Measurements from ENCODE around the gene COL28A1. TPM values are rescaled to one million over a fixed set of nuclear protein-coding genes. Genes with fewer than 3 reads are reported as not detected.

COL28A1 gene
- total and polyA plus RNA-seq, 2 experiments from 2014 or later = 0.31 to 0.70 TPM

DNA sequence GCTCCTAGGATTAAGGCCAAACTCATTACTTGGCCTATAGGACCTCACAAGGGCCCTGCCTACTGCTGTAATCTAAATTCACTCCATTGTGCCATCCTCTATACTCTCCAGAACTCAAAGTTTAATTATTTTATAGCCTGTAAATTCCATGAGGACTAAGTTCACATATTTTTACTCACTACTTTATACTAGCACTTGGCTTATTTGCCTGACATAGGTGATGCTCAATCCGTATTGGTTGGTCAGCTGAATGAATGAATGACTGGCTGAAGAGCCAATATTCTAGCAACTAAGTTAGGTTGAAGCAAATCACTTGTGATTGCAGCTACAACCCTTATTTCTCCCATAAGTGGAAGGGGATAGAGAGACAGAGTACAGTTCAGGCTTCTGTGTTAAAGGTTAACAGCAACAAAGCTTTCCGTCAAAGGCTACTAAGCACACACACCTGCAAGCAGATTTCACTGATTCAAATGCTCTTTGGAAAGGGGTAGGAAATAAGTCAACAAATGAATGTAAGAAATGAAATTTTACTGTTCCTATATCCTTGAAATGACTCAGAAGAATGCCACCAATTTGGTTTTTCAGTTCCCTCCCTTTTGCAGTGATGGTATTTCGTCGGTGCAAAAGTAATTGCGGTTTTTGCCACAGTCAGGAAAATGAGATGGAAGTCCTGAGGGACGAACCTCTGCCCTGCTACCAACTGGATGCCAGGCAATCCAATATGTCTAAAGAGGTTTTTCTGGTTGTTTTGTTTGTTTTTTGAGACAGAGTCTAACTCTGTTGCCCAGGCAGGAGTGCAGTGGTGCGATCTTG is 120.7 kb downstream of the COL28A1 start:
- H3K27ac ChIP-seq (ENCODE audit: low read depth) = no peak overlapping the region
- ATAC-seq = no peak
- no peaks in the 10 kb centered on the region for H3K36me3 Mint-ChIP-seq (ENCODE audit: low read depth)
- H3K4me3 ChIP-seq = no peak overlapping the region
- no peaks in the 10 kb centered on the region for H3K4me1 ChIP-seq (ENCODE audit: insufficient read depth)
- peaks cover 2% of the 10 kb centered on the region for H3K27me3 Mint-ChIP-seq (ENCODE audit: insufficient read depth, low read depth, poor library complexity)
- H3K9me2 ChIP-seq (ENCODE audit: insufficient read depth) = peaks cover 3% of the 10 kb centered on the region; the same call in 1 of the 2 replicates
- H3F3A ChIP-seq (replicated peaks; ENCODE audit: low read depth) = no peaks in the 10 kb centered on the region
- H3K4me1 Mint-ChIP-seq = no peaks in the 10 kb centered on the region
- DNase-seq (ENCODE audit: low spot score) = no peak
- no peak overlapping the region for H2AFZ ChIP-seq
- H3K27me3 ChIP-seq (ENCODE audit: insufficient read depth) = no peaks in the 10 kb centered on the region
- H3K79me2 ChIP-seq (replicated peaks; ENCODE audit: insufficient read depth) = no peaks in the 10 kb centered on the region
- H3K9me3 Mint-ChIP-seq = no peaks in the 10 kb centered on the region
- no peak for TF ChIP-seq ZNF331 (CRISPR knock-in tag; IDR thresholded peaks at IDR 0.05; ENCODE audit: low read depth)
- TF ChIP-seq ZNF114 (CRISPR knock-in tag; IDR thresholded peaks at IDR 0.05) = no peak
- TF ChIP-seq EZH2phosphoT487 (IDR thresholded peaks at IDR 0.05; ENCODE audit: unreplicated experiment) = no peak
- TF ChIP-seq, protein P1, sequence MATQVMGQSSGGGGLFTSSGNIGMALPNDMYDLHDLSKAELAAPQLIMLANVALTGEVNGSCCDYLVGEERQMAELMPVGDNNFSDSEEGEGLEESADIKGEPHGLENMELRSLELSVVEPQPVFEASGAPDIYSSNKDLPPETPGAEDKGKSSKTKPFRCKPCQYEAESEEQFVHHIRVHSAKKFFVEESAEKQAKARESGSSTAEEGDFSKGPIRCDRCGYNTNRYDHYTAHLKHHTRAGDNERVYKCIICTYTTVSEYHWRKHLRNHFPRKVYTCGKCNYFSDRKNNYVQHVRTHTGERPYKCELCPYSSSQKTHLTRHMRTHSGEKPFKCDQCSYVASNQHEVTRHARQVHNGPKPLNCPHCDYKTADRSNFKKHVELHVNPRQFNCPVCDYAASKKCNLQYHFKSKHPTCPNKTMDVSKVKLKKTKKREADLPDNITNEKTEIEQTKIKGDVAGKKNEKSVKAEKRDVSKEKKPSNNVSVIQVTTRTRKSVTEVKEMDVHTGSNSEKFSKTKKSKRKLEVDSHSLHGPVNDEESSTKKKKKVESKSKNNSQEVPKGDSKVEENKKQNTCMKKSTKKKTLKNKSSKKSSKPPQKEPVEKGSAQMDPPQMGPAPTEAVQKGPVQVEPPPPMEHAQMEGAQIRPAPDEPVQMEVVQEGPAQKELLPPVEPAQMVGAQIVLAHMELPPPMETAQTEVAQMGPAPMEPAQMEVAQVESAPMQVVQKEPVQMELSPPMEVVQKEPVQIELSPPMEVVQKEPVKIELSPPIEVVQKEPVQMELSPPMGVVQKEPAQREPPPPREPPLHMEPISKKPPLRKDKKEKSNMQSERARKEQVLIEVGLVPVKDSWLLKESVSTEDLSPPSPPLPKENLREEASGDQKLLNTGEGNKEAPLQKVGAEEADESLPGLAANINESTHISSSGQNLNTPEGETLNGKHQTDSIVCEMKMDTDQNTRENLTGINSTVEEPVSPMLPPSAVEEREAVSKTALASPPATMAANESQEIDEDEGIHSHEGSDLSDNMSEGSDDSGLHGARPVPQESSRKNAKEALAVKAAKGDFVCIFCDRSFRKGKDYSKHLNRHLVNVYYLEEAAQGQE (IDR thresholded peaks at IDR 0.05; ENCODE audit: unreplicated experiment) = no peak
- TF ChIP-seq, protein P2, sequence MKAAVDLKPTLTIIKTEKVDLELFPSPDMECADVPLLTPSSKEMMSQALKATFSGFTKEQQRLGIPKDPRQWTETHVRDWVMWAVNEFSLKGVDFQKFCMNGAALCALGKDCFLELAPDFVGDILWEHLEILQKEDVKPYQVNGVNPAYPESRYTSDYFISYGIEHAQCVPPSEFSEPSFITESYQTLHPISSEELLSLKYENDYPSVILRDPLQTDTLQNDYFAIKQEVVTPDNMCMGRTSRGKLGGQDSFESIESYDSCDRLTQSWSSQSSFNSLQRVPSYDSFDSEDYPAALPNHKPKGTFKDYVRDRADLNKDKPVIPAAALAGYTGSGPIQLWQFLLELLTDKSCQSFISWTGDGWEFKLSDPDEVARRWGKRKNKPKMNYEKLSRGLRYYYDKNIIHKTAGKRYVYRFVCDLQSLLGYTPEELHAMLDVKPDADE (IDR thresholded peaks at IDR 0.05) = no peak
- no peak for TF ChIP-seq NANOG (IDR thresholded peaks at IDR 0.05; ENCODE audit: borderline replicate concordance)
- TF ChIP-seq EZH2 (IDR thresholded peaks at IDR 0.05; ENCODE audit: low read depth, unreplicated experiment) = no peak
- TF ChIP-seq, protein P3, sequence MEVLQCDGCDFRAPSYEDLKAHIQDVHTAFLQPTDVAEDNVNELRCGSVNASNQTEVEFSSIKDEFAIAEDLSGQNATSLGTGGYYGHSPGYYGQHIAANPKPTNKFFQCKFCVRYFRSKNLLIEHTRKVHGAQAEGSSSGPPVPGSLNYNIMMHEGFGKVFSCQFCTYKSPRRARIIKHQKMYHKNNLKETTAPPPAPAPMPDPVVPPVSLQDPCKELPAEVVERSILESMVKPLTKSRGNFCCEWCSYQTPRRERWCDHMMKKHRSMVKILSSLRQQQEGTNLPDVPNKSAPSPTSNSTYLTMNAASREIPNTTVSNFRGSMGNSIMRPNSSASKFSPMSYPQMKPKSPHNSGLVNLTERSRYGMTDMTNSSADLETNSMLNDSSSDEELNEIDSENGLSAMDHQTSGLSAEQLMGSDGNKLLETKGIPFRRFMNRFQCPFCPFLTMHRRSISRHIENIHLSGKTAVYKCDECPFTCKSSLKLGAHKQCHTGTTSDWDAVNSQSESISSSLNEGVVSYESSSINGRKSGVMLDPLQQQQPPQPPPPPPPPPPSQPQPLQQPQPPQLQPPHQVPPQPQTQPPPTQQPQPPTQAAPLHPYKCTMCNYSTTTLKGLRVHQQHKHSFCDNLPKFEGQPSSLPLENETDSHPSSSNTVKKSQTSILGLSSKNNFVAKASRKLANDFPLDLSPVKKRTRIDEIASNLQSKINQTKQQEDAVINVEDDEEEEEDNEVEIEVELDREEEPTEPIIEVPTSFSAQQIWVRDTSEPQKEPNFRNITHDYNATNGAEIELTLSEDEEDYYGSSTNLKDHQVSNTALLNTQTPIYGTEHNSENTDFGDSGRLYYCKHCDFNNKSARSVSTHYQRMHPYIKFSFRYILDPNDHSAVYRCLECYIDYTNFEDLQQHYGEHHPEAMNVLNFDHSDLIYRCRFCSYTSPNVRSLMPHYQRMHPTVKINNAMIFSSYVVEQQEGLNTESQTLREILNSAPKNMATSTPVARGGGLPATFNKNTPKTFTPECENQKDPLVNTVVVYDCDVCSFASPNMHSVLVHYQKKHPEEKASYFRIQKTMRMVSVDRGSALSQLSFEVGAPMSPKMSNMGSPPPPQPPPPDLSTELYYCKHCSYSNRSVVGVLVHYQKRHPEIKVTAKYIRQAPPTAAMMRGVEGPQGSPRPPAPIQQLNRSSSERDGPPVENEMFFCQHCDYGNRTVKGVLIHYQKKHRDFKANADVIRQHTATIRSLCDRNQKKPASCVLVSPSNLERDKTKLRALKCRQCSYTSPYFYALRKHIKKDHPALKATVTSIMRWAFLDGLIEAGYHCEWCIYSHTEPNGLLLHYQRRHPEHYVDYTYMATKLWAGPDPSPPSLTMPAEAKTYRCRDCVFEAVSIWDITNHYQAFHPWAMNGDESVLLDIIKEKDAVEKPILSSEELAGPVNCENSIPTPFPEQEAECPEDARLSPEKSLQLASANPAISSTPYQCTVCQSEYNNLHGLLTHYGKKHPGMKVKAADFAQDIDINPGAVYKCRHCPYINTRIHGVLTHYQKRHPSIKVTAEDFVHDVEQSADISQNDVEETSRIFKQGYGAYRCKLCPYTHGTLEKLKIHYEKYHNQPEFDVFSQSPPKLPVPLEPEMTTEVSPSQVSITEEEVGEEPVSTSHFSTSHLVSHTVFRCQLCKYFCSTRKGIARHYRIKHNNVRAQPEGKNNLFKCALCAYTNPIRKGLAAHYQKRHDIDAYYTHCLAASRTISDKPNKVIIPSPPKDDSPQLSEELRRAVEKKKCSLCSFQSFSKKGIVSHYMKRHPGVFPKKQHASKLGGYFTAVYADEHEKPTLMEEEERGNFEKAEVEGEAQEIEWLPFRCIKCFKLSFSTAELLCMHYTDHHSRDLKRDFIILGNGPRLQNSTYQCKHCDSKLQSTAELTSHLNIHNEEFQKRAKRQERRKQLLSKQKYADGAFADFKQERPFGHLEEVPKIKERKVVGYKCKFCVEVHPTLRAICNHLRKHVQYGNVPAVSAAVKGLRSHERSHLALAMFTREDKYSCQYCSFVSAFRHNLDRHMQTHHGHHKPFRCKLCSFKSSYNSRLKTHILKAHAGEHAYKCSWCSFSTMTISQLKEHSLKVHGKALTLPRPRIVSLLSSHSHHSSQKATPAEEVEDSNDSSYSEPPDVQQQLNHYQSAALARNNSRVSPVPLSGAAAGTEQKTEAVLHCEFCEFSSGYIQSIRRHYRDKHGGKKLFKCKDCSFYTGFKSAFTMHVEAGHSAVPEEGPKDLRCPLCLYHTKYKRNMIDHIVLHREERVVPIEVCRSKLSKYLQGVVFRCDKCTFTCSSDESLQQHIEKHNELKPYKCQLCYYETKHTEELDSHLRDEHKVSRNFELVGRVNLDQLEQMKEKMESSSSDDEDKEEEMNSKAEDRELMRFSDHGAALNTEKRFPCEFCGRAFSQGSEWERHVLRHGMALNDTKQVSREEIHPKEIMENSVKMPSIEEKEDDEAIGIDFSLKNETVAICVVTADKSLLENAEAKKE (CRISPR knock-in tag; IDR thresholded peaks at IDR 0.05) = no peak
- TF ChIP-seq STAT1 (IDR thresholded peaks at IDR 0.05; ENCODE audit: unreplicated experiment) = no peak
- TF ChIP-seq CREB1 (CRISPR knock-in tag; IDR thresholded peaks at IDR 0.05; ENCODE audit: low read depth) = no peak
- TF ChIP-seq, protein P4, sequence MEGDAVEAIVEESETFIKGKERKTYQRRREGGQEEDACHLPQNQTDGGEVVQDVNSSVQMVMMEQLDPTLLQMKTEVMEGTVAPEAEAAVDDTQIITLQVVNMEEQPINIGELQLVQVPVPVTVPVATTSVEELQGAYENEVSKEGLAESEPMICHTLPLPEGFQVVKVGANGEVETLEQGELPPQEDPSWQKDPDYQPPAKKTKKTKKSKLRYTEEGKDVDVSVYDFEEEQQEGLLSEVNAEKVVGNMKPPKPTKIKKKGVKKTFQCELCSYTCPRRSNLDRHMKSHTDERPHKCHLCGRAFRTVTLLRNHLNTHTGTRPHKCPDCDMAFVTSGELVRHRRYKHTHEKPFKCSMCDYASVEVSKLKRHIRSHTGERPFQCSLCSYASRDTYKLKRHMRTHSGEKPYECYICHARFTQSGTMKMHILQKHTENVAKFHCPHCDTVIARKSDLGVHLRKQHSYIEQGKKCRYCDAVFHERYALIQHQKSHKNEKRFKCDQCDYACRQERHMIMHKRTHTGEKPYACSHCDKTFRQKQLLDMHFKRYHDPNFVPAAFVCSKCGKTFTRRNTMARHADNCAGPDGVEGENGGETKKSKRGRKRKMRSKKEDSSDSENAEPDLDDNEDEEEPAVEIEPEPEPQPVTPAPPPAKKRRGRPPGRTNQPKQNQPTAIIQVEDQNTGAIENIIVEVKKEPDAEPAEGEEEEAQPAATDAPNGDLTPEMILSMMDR (conservative IDR thresholded peaks at IDR 0.05; ENCODE audit: low read depth in 2 of 2) = no peak
- TF ChIP-seq JUNB (IDR thresholded peaks at IDR 0.05; ENCODE audit: unreplicated experiment) = no peak
- TF ChIP-seq POLR2AphosphoS5 (IDR thresholded peaks at IDR 0.05; ENCODE audit: low read depth) = no peak
- H4K20me1 ChIP-seq (replicated peaks; ENCODE audit: insufficient read depth) = no peaks in the 10 kb centered on the region
- H3K27ac Mint-ChIP-seq = no peak overlapping the region
- H3K4me2 ChIP-seq = no peak overlapping the region
- no peaks in the 10 kb centered on the region for H3K36me3 ChIP-seq (ENCODE audit: insufficient read depth)
- H3K4me3 Mint-ChIP-seq = no peak overlapping the region
